Fibroblast of lung (primary cell): ENCODE measurements around the gene PRELP. TPM values are rescaled to one million over a fixed set of nuclear protein-coding genes. Genes with fewer than 3 reads are reported as not detected.

Experiments used
- DNase-seq, 2 donors: peaks; one replicate each; pipeline versions ENCODE4 v3.0.0 to v3.0.0-alpha.2; 2010; ENCODE audit warnings: low read depth in 2 of 2
- H2AFZ ChIP-seq: 2 replicates; pipeline ENCODE4 v1.5.1; 2012; ENCODE audit warnings: low read length, control low read depth, inconsistent platforms
- H3K27ac ChIP-seq: 2 replicates; pipeline ENCODE4 v1.5.1; 2011; ENCODE audit warnings: low read length, control low read depth; ENCODE audit not compliant: insufficient read depth
- H3K27me3 ChIP-seq: 2 replicates; pipeline ENCODE4 v1.5.1; 2011; ENCODE audit warnings: mild to moderate bottlenecking, low read length; ENCODE audit not compliant: control insufficient read depth, insufficient read depth
- H3K36me3 ChIP-seq: 2 replicates; pipeline ENCODE4 v1.5.1; 2011; ENCODE audit warnings: low read length; ENCODE audit not compliant: control insufficient read depth, insufficient read depth
- H3K4me1 ChIP-seq: 2 replicates; pipeline ENCODE4 v1.5.1; 2011; ENCODE audit warnings: low read length; ENCODE audit not compliant: control insufficient read depth, insufficient read depth; ENCODE audit errors: extremely low read depth
- H3K4me2 ChIP-seq: 2 replicates; pipeline ENCODE4 v1.5.1; 2011; ENCODE audit warnings: low read length, control low read depth; ENCODE audit not compliant: insufficient read depth; ENCODE audit errors: extremely low read depth
- H3K4me3 ChIP-seq, 4 experiments: fragments of 200-600 bp in 1 of 4; sonication (generic) in 1 of 4; replicated peaks in 1 of 4; 2 replicates each; pipeline ENCODE4 v1.5.1; 2011 to 2016; ENCODE audit warnings: low read length in 4 of 4, low read depth in 3 of 4, mild to moderate bottlenecking in 3 of 4, control low read depth in 2 of 4, inconsistent platforms in 1 of 4, mixed read lengths in 1 of 4; ENCODE audit not compliant: insufficient read depth in 1 of 4; ENCODE audit errors: control extremely low read depth in 1 of 4
- H3K79me2 ChIP-seq: 2 replicates; pipeline ENCODE4 v1.5.1; 2012; ENCODE audit warnings: mild to moderate bottlenecking, low read length, inconsistent platforms; ENCODE audit not compliant: control insufficient read depth, insufficient read depth
- H3K9ac ChIP-seq: 2 replicates; pipeline ENCODE4 v1.5.1; 2011; ENCODE audit warnings: mild to moderate bottlenecking, low read length, control low read depth; ENCODE audit not compliant: insufficient read depth
- H3K9me3 ChIP-seq: 2 replicates; pipeline ENCODE4 v1.5.1; 2012; ENCODE audit warnings: low read depth, low read length; ENCODE audit not compliant: control insufficient read depth, insufficient read depth
- H4K20me1 ChIP-seq: 2 replicates; pipeline ENCODE4 v1.5.1; 2011; ENCODE audit warnings: low read length; ENCODE audit not compliant: control insufficient read depth, insufficient read depth; ENCODE audit errors: extremely low read depth
- EZH2 ChIP-seq: IDR thresholded peaks from 2 replicates; pipeline ENCODE4 v1.5.1; 2012; ENCODE audit warnings: low read length, control low read depth, mild to moderate bottlenecking; ENCODE audit errors: missing control alignments
- polyA plus RNA-seq, 2 donors: library from polyadenylated mRNA; depleted of rRNA in 1 of 2; stranded (reverse) in 1 of 2; unstranded in 1 of 2; fragments of >200 nt; gene quantifications; 2 replicates each; pipeline ENCODE4 v1.2.1, GENCODE V29; 2011 to 2012; ENCODE audit warnings: missing spikeins in 1 of 2
- total RNA-seq: library from RNA; depleted of rRNA; stranded (reverse); fragments of >200 nt; gene quantifications from 2 replicates; pipeline ENCODE4 v1.2.1, GENCODE V29; 2014
- TF ChIP-seq, protein P1 (sequence below), 2 donors: IDR thresholded peaks in 1 of 2; conservative IDR thresholded peaks in 1 of 2; 1 replicate in 1 of 2; 2 replicates in 1 of 2; pipeline ENCODE4 v1.5.1; 2011 to 2012; ENCODE audit warnings: low read length in 2 of 2, control low read depth in 1 of 2, inconsistent platforms in 1 of 2, low read depth in 1 of 2, mild to moderate bottlenecking in 1 of 2

The PRELP gene
- total and polyA plus RNA-seq, 2 donors (not counting 1 experiment from before 2014, with no cell fraction given), result 4.5 to 13.9 TPM

DNA sequence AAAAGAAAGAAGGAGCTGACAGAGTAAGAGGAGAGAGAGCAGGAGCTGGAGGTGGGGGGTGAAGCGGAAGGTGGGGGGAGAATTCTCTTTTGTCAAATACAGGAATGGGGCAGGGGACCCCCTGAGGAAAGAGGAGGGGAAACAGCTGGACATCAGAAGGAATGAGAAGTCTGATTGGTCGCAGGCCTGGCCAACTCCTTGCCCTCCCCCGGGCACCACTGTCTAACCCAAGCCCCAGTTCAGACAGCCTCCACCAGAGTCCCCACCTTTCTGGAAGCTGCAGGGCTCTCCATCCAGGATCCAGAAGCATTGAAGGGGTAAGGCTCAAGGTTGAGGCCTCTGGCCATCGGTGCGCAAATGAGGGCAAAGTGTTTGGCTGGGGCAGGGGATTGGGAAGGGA lies 18.3 kb downstream of the PRELP start, which contains the start of gene OPTC:
Gene OPTC (plus strand): TSS at position 253 of the 400 bp plus-strand sequence. CDS start 1,853 bp downstream, outside the sequence.
- Histone ChIP-seq H4K20me1 (no peaks in the 10 kb centered on the region), H3K4me2 (no peak within 1 kb of the TSS), H3K9ac (no peak within 1 kb of the TSS), H3K27ac (no peak within 1 kb of the TSS), H3K4me3 (no peak within 1 kb of the TSS), H3K27me3 (no peaks in the 10 kb centered on the region), H3K4me1 (no peaks in the 10 kb centered on the region), H3K36me3 (no peaks in the 10 kb centered on the region), H3K79me2 (no peaks in the 10 kb centered on the region), H3K9me3 (no peaks in the 10 kb centered on the region), H2AFZ (no peak within 1 kb of the TSS)
- DNase-seq, result no peak
- no peak for TF ChIP-seq EZH2
- TF ChIP-seq, protein P1, sequence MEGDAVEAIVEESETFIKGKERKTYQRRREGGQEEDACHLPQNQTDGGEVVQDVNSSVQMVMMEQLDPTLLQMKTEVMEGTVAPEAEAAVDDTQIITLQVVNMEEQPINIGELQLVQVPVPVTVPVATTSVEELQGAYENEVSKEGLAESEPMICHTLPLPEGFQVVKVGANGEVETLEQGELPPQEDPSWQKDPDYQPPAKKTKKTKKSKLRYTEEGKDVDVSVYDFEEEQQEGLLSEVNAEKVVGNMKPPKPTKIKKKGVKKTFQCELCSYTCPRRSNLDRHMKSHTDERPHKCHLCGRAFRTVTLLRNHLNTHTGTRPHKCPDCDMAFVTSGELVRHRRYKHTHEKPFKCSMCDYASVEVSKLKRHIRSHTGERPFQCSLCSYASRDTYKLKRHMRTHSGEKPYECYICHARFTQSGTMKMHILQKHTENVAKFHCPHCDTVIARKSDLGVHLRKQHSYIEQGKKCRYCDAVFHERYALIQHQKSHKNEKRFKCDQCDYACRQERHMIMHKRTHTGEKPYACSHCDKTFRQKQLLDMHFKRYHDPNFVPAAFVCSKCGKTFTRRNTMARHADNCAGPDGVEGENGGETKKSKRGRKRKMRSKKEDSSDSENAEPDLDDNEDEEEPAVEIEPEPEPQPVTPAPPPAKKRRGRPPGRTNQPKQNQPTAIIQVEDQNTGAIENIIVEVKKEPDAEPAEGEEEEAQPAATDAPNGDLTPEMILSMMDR (conservative IDR thresholded peaks at IDR 0.05 in 1 of 2, IDR thresholded peaks at IDR 0.05 in 1 of 2; ENCODE audit: low read depth in 1 of 2, low read length in 2 of 2), result no peak

DNA sequence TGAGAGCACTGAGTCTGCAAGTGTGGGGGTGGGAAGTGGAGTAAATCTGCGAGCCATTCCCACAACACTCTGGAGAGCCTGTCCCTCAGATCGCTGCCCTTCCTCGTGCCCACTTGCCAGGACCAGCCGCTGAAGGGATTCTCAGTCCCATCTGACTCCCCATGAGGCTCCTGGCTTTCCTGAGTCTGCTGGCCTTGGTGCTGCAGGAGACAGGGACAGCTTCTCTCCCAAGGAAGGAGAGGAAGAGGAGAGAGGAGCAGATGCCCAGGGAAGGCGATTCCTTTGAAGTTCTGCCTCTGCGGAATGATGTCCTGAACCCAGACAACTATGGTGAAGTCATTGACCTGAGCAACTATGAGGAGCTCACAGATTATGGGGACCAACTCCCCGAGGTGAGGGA lies 20.2 kb downstream of the PRELP start:
- no peak for TF ChIP-seq EZH2
- TF ChIP-seq, protein P1 (conservative IDR thresholded peaks at IDR 0.05 in 1 of 2, IDR thresholded peaks at IDR 0.05 in 1 of 2; ENCODE audit: low read depth in 1 of 2, low read length in 2 of 2), result no peak
- no peak overlapping the region for H3K27ac ChIP-seq
- no peaks in the 10 kb centered on the region for H3K27me3 ChIP-seq
- no peaks in the 10 kb centered on the region for H3K4me1 ChIP-seq
- no peaks in the 10 kb centered on the region for H3K36me3 ChIP-seq
- H3K9ac ChIP-seq, result no peak overlapping the region
- DNase-seq, result no peak
- no peaks in the 10 kb centered on the region for H4K20me1 ChIP-seq
- H2AFZ ChIP-seq, result no peak overlapping the region
- H3K4me2 ChIP-seq, result no peak overlapping the region
- no peaks in the 10 kb centered on the region for H3K9me3 ChIP-seq
- H3K79me2 ChIP-seq, result no peaks in the 10 kb centered on the region
- H3K4me3 ChIP-seq, result no peak overlapping the region

DNA sequence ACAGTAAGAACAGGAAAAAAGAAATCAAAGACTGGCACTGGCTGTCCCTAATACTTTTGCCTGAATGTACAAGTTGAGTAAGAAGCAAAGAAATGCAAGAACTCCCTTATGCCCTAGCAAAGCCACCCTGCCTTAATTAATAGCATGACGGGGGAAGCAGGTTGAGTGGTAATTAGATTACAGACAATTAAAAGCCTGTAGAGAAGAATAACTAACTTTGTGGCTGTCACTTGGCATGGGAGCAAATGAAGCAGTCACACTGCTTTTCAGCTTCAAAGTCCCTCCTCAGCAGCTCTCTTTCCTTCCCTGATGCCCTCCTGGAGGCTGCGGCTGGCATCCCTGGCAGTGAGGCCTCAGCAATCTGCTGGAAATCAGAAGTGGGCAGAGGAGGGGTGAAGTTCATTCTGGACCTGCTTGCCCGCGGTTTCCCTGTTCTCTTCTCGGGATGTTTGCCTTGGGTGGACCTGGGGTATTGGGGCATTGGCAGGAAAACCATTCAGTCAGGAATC lies 21.7 kb downstream of the PRELP start:
- Histone ChIP-seq H3K27me3 (no peaks in the 10 kb centered on the region), H3K36me3 (no peaks in the 10 kb centered on the region), H3K4me1 (no peaks in the 10 kb centered on the region), H3K27ac (no peak overlapping the region), H3K4me3 (no peak overlapping the region), H3K4me2 (no peak overlapping the region), H3K9ac (no peak overlapping the region), H3K79me2 (no peaks in the 10 kb centered on the region), H3K9me3 (no peaks in the 10 kb centered on the region), H4K20me1 (no peaks in the 10 kb centered on the region), H2AFZ (no peak overlapping the region)
- DNase-seq, result no peak
- TF ChIP-seq, protein P1 (conservative IDR thresholded peaks at IDR 0.05 in 1 of 2, IDR thresholded peaks at IDR 0.05 in 1 of 2; ENCODE audit: low read depth in 1 of 2, low read length in 2 of 2), result no peak
